ENCODE measurements around the gene PRODH2. TPM values are rescaled to one million over a fixed set of nuclear protein-coding genes. Genes with fewer than 3 reads are reported as not detected.

Gene PRODH2
- polyA plus RNA-seq, 1 of the 3 experiments (the other 2 are of a cell fraction), result not detected

GRCh38 chr19:35813043-35813890, 622 bp upstream of the PRODH2 start:
- CTCF ChIA-PET, result no interaction called here

DNA sequence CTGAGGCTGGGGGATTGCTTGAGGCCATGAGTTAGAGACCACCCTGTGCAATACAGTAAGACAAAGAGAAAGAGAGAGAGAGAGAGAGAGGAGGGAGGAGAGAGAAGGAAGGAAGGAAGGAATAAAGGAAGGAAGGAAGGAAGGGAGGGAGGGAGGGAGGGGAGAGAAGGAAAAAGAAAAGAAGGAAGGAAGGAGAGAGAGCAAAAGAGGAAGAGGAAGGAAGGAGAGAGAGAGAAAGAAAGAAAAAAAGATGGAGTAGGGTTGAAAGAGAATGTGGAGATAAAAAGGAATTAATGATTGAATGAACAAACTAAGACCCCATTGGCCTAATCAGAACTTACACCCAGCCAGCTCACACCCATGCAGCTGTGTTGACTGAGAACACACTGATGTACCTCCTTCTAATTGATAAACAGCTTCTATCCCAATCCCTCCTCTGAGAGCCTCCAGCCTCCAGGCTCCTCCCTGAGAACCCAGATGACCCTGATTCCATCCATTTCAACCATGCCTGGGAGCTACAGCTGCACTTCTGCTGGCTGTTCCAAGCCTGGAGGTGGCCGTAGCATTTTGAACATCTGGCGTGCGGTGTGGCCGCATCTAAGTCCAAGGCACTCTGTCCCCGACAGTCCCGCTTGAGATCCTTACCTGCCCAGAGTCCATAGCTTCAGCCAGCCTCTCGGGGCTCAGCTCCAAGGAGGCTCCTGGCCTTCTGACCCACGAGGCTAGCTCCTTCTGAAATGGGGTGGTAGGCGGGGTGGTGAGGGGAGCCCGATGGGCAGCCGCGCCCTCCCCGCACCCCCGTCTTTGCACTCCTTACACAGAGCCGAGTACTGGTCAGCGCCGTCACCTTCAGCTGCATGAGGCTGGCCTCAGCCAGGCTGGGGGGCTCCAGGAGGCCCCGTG, 1.1 kb downstream of the PRODH2 start:
- H3K4me3 ChIP-seq (ENCODE audit: low read depth in 2 of 2, low read length in 1 of 2), result no peak overlapping the region
- H3K27ac ChIP-seq (ENCODE audit: low read depth in 2 of 2, low read length in 1 of 2), result no peak overlapping the region
- H3K4me1 ChIP-seq (ENCODE audit: control insufficient read depth in 1 of 2, insufficient read depth in 2 of 2, low read depth in 1 of 2, low read length in 1 of 2), result no peaks in the 10 kb centered on the region
- H3K4me2 ChIP-seq, result no peak overlapping the region
- peak; percentile 52 for DNase-seq
- no peaks in the 10 kb centered on the region for H3F3A ChIP-seq (replicated peaks; ENCODE audit: insufficient read depth)
- no peaks in the 10 kb centered on the region for H3K79me2 ChIP-seq (ENCODE audit: insufficient read depth)
- POLR2A ChIA-PET, result no interaction called here
- TF ChIP-seq SIN3A (IDR thresholded peaks at IDR 0.05; ENCODE audit: borderline replicate concordance, low read depth, low read length) (no peak), TCF12 (IDR thresholded peaks at IDR 0.05) (no peak), RFX5 (IDR thresholded peaks at IDR 0.05; ENCODE audit: low read length) (no peak), PBX3 (IDR thresholded peaks at IDR 0.05) (no peak), GATA2 (CRISPR knock-in tag; IDR thresholded peaks at IDR 0.05) (no peak), FOXJ3 (CRISPR knock-in tag; IDR thresholded peaks at IDR 0.05) (no peak), JUND (IDR thresholded peaks at IDR 0.05) (no peak), ZBTB33 (IDR thresholded peaks at IDR 0.05; ENCODE audit: borderline replicate concordance, low read depth) (no peak)
- 47% methylated on average over 14 of the region's 18 CpGs for WGBS (ENCODE audit: low lambda C conversion rate)
- CTCF ChIA-PET, result interaction anchor here (0.7 kb wide), 1 partner anchor 10 kb away, joined by 3 read pairs; no protein-coding TSS in a partner anchor
- H3K9ac ChIP-seq, result no peak overlapping the region
- no peaks in the 10 kb centered on the region for H3K9me3 ChIP-seq
- no peak overlapping the region for H2AFZ ChIP-seq (ENCODE audit: low read depth)
- no peaks in the 10 kb centered on the region for H3K36me3 ChIP-seq (replicated peaks in 1 of 2; ENCODE audit: control insufficient read depth in 1 of 2, insufficient read depth in 2 of 2, low read length in 1 of 2)
- no peaks in the 10 kb centered on the region for H4K20me1 ChIP-seq (ENCODE audit: insufficient read depth)
- H3K9me2 ChIP-seq, result no peaks in the 10 kb centered on the region
- peaks cover 11% of the 10 kb centered on the region; the same call in 1 of the 2 replicates for H3K27me3 ChIP-seq (ENCODE audit: insufficient read depth)

More at GRCh38 chr19:35813043-35813890, 622 bp upstream of the PRODH2 start:
- Histone ChIP-seq H4K20me1 (ENCODE audit: insufficient read depth) (no peaks in the 10 kb centered on the region), H3F3A (replicated peaks; ENCODE audit: insufficient read depth) (no peaks in the 10 kb centered on the region), H3K27me3 (ENCODE audit: insufficient read depth) (peaks cover 11% of the 10 kb centered on the region; the same call in 1 of the 2 replicates), H3K4me1 (ENCODE audit: control insufficient read depth in 1 of 2, insufficient read depth in 2 of 2, low read depth in 1 of 2, low read length in 1 of 2) (no peaks in the 10 kb centered on the region), H3K79me2 (ENCODE audit: insufficient read depth) (no peaks in the 10 kb centered on the region), H3K9me3 (no peaks in the 10 kb centered on the region), H3K27ac (ENCODE audit: low read depth in 2 of 2, low read length in 1 of 2) (no peak overlapping the region), H3K4me2 (no peak overlapping the region), H3K9me2 (no peaks in the 10 kb centered on the region), H3K4me3 (ENCODE audit: low read depth in 2 of 2, low read length in 1 of 2) (no peak overlapping the region), H3K36me3 (replicated peaks in 1 of 2; ENCODE audit: control insufficient read depth in 1 of 2, insufficient read depth in 2 of 2, low read length in 1 of 2) (no peaks in the 10 kb centered on the region), H3K9ac (no peak overlapping the region), H2AFZ (ENCODE audit: low read depth) (no peak overlapping the region)
- 37% methylated on average over 11 of the region's 11 CpGs for WGBS (ENCODE audit: low lambda C conversion rate)
- POLR2A ChIA-PET, result no interaction called here
- no peak for TF ChIP-seq TCF12 (IDR thresholded peaks at IDR 0.05)
- no peak for TF ChIP-seq FOSL2 (IDR thresholded peaks at IDR 0.05; ENCODE audit: borderline replicate concordance, low read depth)
- no peak for TF ChIP-seq TEAD4 (IDR thresholded peaks at IDR 0.05; ENCODE audit: borderline replicate concordance, insufficient read depth)
- TF ChIP-seq, protein P1, sequence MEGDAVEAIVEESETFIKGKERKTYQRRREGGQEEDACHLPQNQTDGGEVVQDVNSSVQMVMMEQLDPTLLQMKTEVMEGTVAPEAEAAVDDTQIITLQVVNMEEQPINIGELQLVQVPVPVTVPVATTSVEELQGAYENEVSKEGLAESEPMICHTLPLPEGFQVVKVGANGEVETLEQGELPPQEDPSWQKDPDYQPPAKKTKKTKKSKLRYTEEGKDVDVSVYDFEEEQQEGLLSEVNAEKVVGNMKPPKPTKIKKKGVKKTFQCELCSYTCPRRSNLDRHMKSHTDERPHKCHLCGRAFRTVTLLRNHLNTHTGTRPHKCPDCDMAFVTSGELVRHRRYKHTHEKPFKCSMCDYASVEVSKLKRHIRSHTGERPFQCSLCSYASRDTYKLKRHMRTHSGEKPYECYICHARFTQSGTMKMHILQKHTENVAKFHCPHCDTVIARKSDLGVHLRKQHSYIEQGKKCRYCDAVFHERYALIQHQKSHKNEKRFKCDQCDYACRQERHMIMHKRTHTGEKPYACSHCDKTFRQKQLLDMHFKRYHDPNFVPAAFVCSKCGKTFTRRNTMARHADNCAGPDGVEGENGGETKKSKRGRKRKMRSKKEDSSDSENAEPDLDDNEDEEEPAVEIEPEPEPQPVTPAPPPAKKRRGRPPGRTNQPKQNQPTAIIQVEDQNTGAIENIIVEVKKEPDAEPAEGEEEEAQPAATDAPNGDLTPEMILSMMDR (IDR thresholded peaks at IDR 0.05), result no peak
- no peak for TF ChIP-seq EZH2phosphoT487 (IDR thresholded peaks at IDR 0.05; ENCODE audit: borderline replicate concordance, low read depth)
- no peak for TF ChIP-seq CHD2 (IDR thresholded peaks at IDR 0.05; ENCODE audit: low read length, partially characterized antibody)
- no peak for TF ChIP-seq TAF1 (IDR thresholded peaks at IDR 0.05; ENCODE audit: borderline replicate concordance, low read depth, low read length)
- no peak for TF ChIP-seq SIN3A (IDR thresholded peaks at IDR 0.05; ENCODE audit: borderline replicate concordance, low read depth, low read length)
- no peak for TF ChIP-seq NFIC (IDR thresholded peaks at IDR 0.05; ENCODE audit: borderline replicate concordance)
- no peak for TF ChIP-seq RXRA (IDR thresholded peaks at IDR 0.05; ENCODE audit: borderline replicate concordance, low read depth)
- no peak for DNase-seq

All from SK-N-SH (cell line).